ENCODE results near the gene FBXO31. TPM values are rescaled to one million over a fixed set of nuclear protein-coding genes. Genes with fewer than 3 reads are reported as not detected.

FBXO31 gene
- total and polyA plus RNA-seq, 7 donors: 15.0 to 120 (median 86.7) TPM

GRCh38 chr16:87369796-87370719 is 13.5 kb downstream of the FBXO31 start:
- intact Hi-C loops (cut with DNase I): no loop called here
- Histone ChIP-seq H3K27ac (peak overlapping the region in 3 of 4 donors; percentile 53 to 80 (median 75)), H3K4me1 (peaks cover 0 to 75% (median 66%) of the 10 kb centered on the region in 4 donors), H3K27me3 (no peaks in the 10 kb centered on the region), H3K9me3 (no peaks in the 10 kb centered on the region), H3K4me3 (no peak overlapping the region), H3K36me3 (peaks cover 0 to 6% (median 0%) of the 10 kb centered on the region in 4 donors)
- TF ChIP-seq EP300 (IDR thresholded peaks at IDR 0.05): no peak
- TF ChIP-seq POLR2A (IDR thresholded peaks at IDR 0.05): no peak
- TF ChIP-seq POLR2AphosphoS5 (IDR thresholded peaks at IDR 0.05): no peak
- WGBS, 2 donors: 85 to 86% methylated on average over 16 of the region's 16 CpGs
- DNase-seq: no peak

GRCh38 chr16:87369117-87369765 is 14.3 kb downstream of the FBXO31 start:
- H3K27ac ChIP-seq: peak overlapping the region in 3 of 4 donors; percentile 8 to 80 (median 75)
- no peak for DNase-seq
- intact Hi-C loops (cut with DNase I): no loop called here
- peaks cover 0 to 6% (median 0%) of the 10 kb centered on the region in 4 donors for H3K36me3 ChIP-seq
- H3K4me3 ChIP-seq: no peak overlapping the region
- TF ChIP-seq POLR2AphosphoS5 (IDR thresholded peaks at IDR 0.05) (no peak), POLR2A (IDR thresholded peaks at IDR 0.05) (no peak), EP300 (IDR thresholded peaks at IDR 0.05) (no peak)
- TF ChIP-seq, protein P1, sequence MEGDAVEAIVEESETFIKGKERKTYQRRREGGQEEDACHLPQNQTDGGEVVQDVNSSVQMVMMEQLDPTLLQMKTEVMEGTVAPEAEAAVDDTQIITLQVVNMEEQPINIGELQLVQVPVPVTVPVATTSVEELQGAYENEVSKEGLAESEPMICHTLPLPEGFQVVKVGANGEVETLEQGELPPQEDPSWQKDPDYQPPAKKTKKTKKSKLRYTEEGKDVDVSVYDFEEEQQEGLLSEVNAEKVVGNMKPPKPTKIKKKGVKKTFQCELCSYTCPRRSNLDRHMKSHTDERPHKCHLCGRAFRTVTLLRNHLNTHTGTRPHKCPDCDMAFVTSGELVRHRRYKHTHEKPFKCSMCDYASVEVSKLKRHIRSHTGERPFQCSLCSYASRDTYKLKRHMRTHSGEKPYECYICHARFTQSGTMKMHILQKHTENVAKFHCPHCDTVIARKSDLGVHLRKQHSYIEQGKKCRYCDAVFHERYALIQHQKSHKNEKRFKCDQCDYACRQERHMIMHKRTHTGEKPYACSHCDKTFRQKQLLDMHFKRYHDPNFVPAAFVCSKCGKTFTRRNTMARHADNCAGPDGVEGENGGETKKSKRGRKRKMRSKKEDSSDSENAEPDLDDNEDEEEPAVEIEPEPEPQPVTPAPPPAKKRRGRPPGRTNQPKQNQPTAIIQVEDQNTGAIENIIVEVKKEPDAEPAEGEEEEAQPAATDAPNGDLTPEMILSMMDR (IDR thresholded peaks at IDR 0.05): no peak
- no peaks in the 10 kb centered on the region for H3K9me3 ChIP-seq
- H3K4me1 ChIP-seq: peaks cover 0 to 75% (median 70%) of the 10 kb centered on the region in 4 donors
- 91 to 92% methylated on average over 14 of the region's 14 CpGs for WGBS, 2 donors
- no peaks in the 10 kb centered on the region for H3K27me3 ChIP-seq

GRCh38 chr16:87368029-87368770 is 15.4 kb downstream of the FBXO31 start:
- intact Hi-C loops (cut with DNase I): no loop called here

GRCh38 chr16:87367529-87367928 is 16.0 kb downstream of the FBXO31 start:
- H3K27ac ChIP-seq: peak overlapping the region in 2 of 4 donors; percentile 75 to 80
- WGBS, 2 donors: 87 to 88% methylated on average over 9 of the region's 9 CpGs
- H3K9me3 ChIP-seq: no peaks in the 10 kb centered on the region
- no peak overlapping the region for H3K4me3 ChIP-seq
- intact Hi-C loops (cut with DNase I): no loop called here
- H3K36me3 ChIP-seq: peaks cover 0 to 7% (median 0%) of the 10 kb centered on the region in 4 donors
- TF ChIP-seq, protein P1 (IDR thresholded peaks at IDR 0.05): no peak
- no peak for TF ChIP-seq POLR2AphosphoS5 (IDR thresholded peaks at IDR 0.05)
- no peak for TF ChIP-seq EP300 (IDR thresholded peaks at IDR 0.05)
- no peak for DNase-seq
- H3K27me3 ChIP-seq: no peaks in the 10 kb centered on the region
- H3K4me1 ChIP-seq: peaks cover 0 to 81% (median 76%) of the 10 kb centered on the region in 4 donors

More at GRCh38 chr16:87368029-87368770, 15.4 kb downstream of the FBXO31 start:
- peaks cover 0 to 6% (median 0%) of the 10 kb centered on the region in 4 donors for H3K36me3 ChIP-seq
- peaks cover 0 to 81% (median 74%) of the 10 kb centered on the region in 4 donors for H3K4me1 ChIP-seq
- H3K9me3 ChIP-seq: no peaks in the 10 kb centered on the region
- DNase-seq: no peak
- no peak overlapping the region for H3K4me3 ChIP-seq
- WGBS, 2 donors: 54 to 55% methylated on average over 5 of the region's 5 CpGs
- peak overlapping the region in 2 of 4 donors; percentile 75 to 80 for H3K27ac ChIP-seq
- TF ChIP-seq POLR2A (IDR thresholded peaks at IDR 0.05) (no peak), EP300 (IDR thresholded peaks at IDR 0.05) (no peak), POLR2AphosphoS5 (IDR thresholded peaks at IDR 0.05) (no peak)
- TF ChIP-seq, protein P1 (IDR thresholded peaks at IDR 0.05): no peak
- no peaks in the 10 kb centered on the region for H3K27me3 ChIP-seq

Measured in sigmoid colon (tissue), 7 donors.